GM21529 (cell line): Measurements from ENCODE around the gene IGBP1.
A peak's percentile ranks its signal among the peaks of the same experiment; 100 is the strongest.
"Not testable (repeated sequence)": the region's sequence is repeated elsewhere in the genome, so short reads cannot be mapped to it uniquely, and the experiment has no call there.

ENCODE experiments used
- ATAC-seq: cut with Tn5 transposase; IDR thresholded peaks from one replicate; pipeline ENCODE4 v1.9.1; 2021; ENCODE audit not compliant: unreplicated experiment

IGBP1 gene

GRCh38 chrX:70166601-70167590 is 33.6 kb downstream of the IGBP1 start:
- ATAC-seq = no peak

- ATAC-seq = no peak
Measured at GRCh38 chrX:70168238-70169188, 35.3 kb downstream of the IGBP1 start.

DNA sequence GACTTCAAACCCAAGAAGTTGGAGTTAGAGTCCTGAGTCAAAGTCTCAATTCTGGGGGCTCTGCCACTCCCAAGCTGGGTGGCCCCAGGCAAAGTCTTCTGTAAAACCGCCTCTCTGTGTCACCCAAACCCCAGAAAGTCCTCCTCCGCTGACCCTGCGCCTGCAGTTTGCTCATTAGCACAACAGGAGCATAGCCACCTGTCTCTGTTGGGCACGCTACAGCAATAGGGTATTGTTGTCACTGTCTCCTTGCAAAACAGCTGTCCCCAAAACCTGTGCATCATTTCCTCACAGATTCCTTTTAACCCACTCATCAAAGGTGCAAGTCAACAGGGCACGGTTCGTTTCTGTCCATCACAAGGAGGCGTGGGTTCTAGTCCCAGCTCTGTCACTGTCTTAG is 36.0 kb downstream of the IGBP1 start:
- no peak for ATAC-seq

DNA sequence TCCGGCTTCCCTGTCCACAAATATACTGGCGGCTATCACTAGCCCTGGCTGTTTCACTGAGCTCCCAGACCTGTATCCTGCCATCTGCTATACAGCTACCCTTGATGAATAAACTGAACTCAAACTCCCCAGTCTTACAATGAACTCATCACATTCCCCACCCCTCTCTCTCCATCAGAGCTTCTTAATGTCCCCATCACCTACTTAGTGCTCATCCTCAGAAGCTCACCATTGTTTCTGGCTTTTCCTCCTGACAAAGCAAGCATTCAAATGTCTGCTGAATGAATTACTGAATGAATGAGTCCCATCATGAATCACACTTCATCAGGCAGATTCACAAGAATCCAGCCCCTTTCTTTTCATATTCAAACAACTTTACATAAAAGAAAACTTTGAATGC is 38.4 kb downstream of the IGBP1 start:
- ATAC-seq = no peak

DNA sequence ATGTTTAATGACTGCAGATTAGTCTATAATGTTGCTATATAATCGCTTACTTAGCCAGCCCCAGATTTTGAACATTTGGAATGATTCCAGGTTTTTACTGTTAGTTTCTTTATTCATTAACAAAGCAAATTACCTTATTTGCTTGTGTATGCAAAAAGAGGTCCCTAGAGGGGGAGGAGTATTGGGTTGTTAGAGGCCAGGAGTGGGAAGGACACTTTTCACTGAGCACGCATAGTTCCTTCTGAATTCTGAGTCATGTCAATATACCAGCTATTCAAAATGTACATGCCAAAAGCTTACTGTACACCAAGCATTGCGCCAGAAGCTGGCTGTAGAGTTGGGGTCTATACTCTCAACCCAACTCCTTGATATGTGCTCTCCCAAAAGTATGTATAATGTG is 39.0 kb downstream of the IGBP1 start:
- ATAC-seq = no peak

DNA sequence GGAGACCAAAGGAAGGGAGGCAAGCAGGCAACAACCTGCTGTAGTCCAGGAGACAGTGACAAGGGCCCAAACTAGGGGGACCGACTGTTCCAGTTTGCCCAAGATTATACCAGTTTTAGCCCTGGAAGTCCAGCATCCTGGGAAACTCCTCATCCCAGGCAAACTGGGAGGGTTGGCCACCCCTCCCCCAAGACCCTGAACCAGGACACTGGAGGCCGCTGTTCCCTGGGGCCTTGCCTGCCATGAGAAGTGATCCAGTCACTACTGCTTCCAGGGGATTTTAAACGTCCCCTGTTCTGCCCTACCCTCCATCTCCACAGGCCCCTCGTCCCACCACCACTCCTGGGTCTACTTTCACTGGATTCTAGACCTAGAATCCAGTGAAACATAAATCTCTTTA is 39.7 kb downstream of the IGBP1 start:
- ATAC-seq = no peak

GRCh38 chrX:70174754-70175153 is 41.5 kb downstream of the IGBP1 start:
- no peak for ATAC-seq

GRCh38 chrX:70175338-70175737 is 42.1 kb downstream of the IGBP1 start:
- ATAC-seq = peak; percentile 41

DNA sequence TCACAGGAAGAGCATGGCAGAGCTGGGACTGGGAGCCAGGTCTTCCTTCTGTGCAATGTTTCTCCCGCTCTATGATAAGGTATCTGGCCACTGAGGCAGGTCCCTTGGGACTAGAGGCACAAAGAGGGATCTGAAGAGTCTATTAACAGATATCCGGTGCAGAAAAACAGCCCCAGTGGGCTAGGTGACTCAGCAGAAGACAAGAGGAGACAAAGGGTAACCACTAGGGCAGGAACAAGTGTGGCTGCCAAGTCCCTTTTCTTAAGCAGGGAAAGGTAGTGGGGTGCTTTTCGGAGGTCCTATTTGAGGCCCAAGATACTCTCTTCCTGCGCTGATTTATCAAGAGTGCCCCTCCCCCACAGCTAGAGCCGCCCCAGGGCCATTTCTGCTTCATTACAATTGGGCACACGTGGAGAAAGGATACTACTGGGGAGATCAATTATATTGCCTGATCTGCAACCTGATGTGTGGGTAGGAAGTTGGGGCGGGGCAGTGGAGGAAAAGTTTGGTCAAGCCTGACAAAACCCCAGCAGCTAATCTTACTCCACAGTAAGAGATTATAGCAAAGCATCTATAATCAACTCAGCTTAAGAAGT is 43.8 kb downstream of the IGBP1 start, which contains the start of gene DGAT2L6:
Gene DGAT2L6, plus strand, starts transcription at position 546 of the 596 bp plus-strand sequence. CDS start 100 bp downstream, outside the sequence.
- ATAC-seq = peak; percentile 68

GRCh38 chrX:70183091-70183490 is 49.8 kb downstream of the IGBP1 start:
- ATAC-seq = no peak

GRCh38 chrX:70190225-70190624 is 57.0 kb downstream of the IGBP1 start:
- ATAC-seq = no peak

DNA sequence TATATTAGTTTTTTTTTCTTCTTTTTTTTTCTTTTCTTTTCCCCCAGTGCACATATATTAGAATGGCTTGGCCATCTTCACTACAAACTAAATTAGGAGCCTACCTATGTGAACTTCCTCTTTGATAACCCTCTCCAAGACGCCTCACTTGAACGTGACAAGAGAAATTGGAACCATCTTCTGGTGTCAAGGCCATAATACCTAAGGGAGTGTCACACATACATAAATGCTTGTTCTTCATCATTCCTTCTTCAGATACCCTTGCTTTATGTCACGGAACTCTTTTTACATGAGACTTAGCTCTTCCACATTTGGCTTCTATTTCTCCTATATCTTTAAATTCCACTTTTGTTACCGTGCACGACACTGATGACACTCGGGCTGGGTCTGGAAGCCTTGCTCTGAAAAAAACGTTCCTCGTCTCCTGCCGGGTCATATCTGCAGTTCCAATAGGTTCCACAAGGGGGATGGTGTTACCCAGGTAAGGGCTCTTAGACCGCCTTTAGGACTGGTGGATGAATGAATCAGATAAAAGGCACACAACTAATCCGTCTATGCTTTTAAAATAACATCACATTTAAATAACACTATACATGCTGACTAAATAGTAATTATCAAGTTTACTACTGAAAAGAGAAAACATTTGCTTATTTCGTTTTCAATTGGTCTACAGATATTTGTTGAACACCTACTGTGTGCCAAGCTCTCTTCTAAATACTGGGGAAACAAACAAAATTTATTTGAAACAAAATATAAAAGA is 63.9 kb downstream of the IGBP1 start:
- ATAC-seq = peak; percentile 96

- no peak for ATAC-seq
Measured at GRCh38 chrX:70201732-70202131, 68.5 kb downstream of the IGBP1 start.

- ATAC-seq = no peak
Measured at GRCh38 chrX:70208479-70208878, 75.2 kb downstream of the IGBP1 start.

- not testable (repeated sequence) for ATAC-seq
Measured at GRCh38 chrX:70209570-70209969, 76.3 kb downstream of the IGBP1 start.
